ENCODE data around the gene CRAT. TPM values are rescaled to one million over a fixed set of nuclear protein-coding genes. Genes with fewer than 3 reads are reported as not detected.
A peak's percentile ranks its signal among the peaks of the same experiment; 100 is the strongest.

CRAT gene
- total and polyA plus RNA-seq, 4 donors, result 10.4 to 26.0 (median 16.5) TPM

DNA sequence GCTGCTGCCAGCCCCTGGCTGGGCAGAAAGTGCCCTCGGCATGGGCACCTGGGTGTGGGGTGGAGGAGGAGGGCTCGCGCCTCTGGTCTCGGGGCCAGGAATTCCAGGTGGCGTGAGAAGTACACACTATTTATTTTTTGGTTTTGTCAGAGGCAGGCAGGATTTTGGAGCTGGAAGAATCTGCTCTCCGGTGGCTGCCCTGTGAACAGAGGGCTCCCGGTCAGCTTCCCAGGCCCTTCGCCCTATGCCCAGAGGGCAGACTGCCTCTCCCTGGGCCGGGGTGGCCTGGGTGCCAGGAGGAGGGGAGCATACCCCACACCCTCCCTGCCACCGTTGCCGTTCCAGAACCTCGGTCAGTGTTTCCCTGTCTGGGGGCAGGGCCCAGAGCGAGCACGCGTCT is 21.3 kb downstream of the CRAT start:
- no peak overlapping the region for H3K4me3 ChIP-seq
- TF ChIP-seq, protein P1, sequence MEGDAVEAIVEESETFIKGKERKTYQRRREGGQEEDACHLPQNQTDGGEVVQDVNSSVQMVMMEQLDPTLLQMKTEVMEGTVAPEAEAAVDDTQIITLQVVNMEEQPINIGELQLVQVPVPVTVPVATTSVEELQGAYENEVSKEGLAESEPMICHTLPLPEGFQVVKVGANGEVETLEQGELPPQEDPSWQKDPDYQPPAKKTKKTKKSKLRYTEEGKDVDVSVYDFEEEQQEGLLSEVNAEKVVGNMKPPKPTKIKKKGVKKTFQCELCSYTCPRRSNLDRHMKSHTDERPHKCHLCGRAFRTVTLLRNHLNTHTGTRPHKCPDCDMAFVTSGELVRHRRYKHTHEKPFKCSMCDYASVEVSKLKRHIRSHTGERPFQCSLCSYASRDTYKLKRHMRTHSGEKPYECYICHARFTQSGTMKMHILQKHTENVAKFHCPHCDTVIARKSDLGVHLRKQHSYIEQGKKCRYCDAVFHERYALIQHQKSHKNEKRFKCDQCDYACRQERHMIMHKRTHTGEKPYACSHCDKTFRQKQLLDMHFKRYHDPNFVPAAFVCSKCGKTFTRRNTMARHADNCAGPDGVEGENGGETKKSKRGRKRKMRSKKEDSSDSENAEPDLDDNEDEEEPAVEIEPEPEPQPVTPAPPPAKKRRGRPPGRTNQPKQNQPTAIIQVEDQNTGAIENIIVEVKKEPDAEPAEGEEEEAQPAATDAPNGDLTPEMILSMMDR (IDR thresholded peaks at IDR 0.05; ENCODE audit: control extremely low read depth, extremely low read depth), result no peak
- no peaks in the 10 kb centered on the region for H3K9me3 ChIP-seq (ENCODE audit: control insufficient read depth in 4 of 4, insufficient read depth in 3 of 4, low read length in 3 of 4)
- WGBS, 2 donors, result 92 to 98% methylated on average over 15 of the region's 15 CpGs
- peaks cover 4 to 48% (median 20%) of the 10 kb centered on the region in 4 donors for H3K36me3 ChIP-seq (ENCODE audit: control insufficient read depth in 4 of 4, insufficient read depth in 4 of 4, low read length in 4 of 4)
- no peaks in the 10 kb centered on the region for H3K4me1 ChIP-seq (ENCODE audit: control insufficient read depth in 5 of 5, insufficient read depth in 5 of 5, low read length in 5 of 5)
- no peak for DNase-seq
- ATAC-seq (ENCODE audit: insufficient read depth, low FRiP score), result no peak
- H3K27ac ChIP-seq (ENCODE audit: low read depth in 1 of 2, low read length in 1 of 2), result no peak overlapping the region
- no peaks in the 10 kb centered on the region for H3K27me3 ChIP-seq (ENCODE audit: control insufficient read depth in 3 of 3, insufficient read depth in 3 of 3, low read length in 2 of 3)
- no peak overlapping the region for H3K9ac ChIP-seq (ENCODE audit: insufficient read depth in 1 of 2, low read length in 2 of 2)

DNA sequence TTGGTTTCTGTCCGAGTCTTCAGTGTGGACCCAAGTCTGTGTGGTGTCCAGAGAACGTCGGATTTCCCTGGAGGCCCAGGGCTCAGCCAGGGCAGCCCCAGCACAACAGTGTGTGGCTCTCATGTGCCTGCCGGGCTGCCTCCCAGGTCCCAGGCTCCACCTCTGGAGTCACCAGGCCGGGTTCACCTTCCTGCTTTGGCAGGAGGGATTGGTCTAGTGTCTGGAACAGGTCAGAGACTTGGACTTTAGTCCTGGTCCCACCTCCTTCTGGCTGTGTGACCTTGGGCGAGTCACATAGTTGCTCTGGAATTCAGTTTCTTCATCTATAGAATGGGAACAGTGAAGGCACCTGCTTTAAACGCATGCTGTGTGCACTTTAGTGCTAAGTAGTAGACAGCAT is 26.5 kb downstream of the CRAT start:
- Histone ChIP-seq H3K36me3 (ENCODE audit: control insufficient read depth in 4 of 4, insufficient read depth in 4 of 4, low read length in 4 of 4) (peaks cover 1 to 38% (median 14%) of the 10 kb centered on the region in 4 donors), H3K27me3 (ENCODE audit: control insufficient read depth in 3 of 3, insufficient read depth in 3 of 3, low read length in 2 of 3) (no peaks in the 10 kb centered on the region), H3K9ac (ENCODE audit: insufficient read depth in 1 of 2, low read length in 2 of 2) (no peak overlapping the region), H3K27ac (ENCODE audit: low read depth in 1 of 2, low read length in 1 of 2) (no peak overlapping the region), H3K4me1 (ENCODE audit: control insufficient read depth in 5 of 5, insufficient read depth in 5 of 5, low read length in 5 of 5) (peaks cover 0 to 14% (median 5%) of the 10 kb centered on the region in 5 donors), H3K4me3 (no peak overlapping the region), H3K9me3 (ENCODE audit: control insufficient read depth in 4 of 4, insufficient read depth in 3 of 4, low read length in 3 of 4) (no peaks in the 10 kb centered on the region)
- TF ChIP-seq, protein P1 (IDR thresholded peaks at IDR 0.05; ENCODE audit: control extremely low read depth, extremely low read depth), result no peak
- WGBS, 2 donors, result 90 to 95% methylated on average over 7 of the region's 7 CpGs
- ATAC-seq (ENCODE audit: insufficient read depth, low FRiP score) (no peak), DNase-seq (no peak)

DNA sequence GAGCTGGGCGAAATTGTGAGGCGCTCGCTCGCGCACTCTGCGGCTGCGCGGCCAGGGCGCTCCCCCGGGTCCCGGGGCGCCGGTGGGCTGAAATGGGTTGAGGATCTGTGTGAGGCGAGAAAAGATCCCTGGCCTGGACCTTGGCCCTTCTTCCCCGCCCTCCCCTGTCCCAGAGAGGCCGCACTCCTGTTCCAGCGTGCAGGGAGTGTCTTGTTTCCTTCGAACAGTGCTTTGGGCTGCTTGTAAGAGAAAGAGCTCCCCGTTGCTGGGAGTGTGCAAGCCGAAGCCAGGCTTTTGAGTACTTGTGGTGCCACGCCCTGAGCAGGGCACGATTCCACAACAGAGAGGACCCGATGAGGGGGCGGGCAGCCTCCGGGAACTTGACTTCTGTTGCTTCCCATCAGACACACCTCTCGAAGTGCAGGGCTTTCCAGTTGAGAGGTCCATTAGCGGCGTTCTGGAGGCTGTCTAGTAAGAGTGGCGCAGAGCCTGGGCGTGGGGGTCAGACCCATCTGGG is 29.1 kb downstream of the CRAT start:
- WGBS, 2 donors, result 2 to 4% methylated on average over 29 to 30 of the region's 30 CpGs
- H3K9ac ChIP-seq (ENCODE audit: insufficient read depth in 1 of 2, low read length in 2 of 2), result peak overlapping the region in 1 of 2 donors; percentile 42
- peak overlapping the region; percentile 55 to 67 for H3K27ac ChIP-seq (ENCODE audit: low read depth in 1 of 2, low read length in 1 of 2)
- peaks cover 0 to 19% (median 11%) of the 10 kb centered on the region in 4 donors for H3K36me3 ChIP-seq (ENCODE audit: control insufficient read depth in 4 of 4, insufficient read depth in 4 of 4, low read length in 4 of 4)
- no peaks in the 10 kb centered on the region for H3K9me3 ChIP-seq (ENCODE audit: control insufficient read depth in 4 of 4, insufficient read depth in 3 of 4, low read length in 3 of 4)
- no peak for DNase-seq
- peaks cover 0 to 14% (median 5%) of the 10 kb centered on the region in 5 donors for H3K4me1 ChIP-seq (ENCODE audit: control insufficient read depth in 5 of 5, insufficient read depth in 5 of 5, low read length in 5 of 5)
- H3K27me3 ChIP-seq (ENCODE audit: control insufficient read depth in 3 of 3, insufficient read depth in 3 of 3, low read length in 2 of 3), result no peaks in the 10 kb centered on the region
- peak overlapping the region; percentile 63 for H3K4me3 ChIP-seq
- ATAC-seq (ENCODE audit: insufficient read depth, low FRiP score), result no peak
- TF ChIP-seq, protein P1 (IDR thresholded peaks at IDR 0.05; ENCODE audit: control extremely low read depth, extremely low read depth), result no peak
